Liver (tissue), 9 donors: ENCODE data around the gene DOCK1. TPM values are rescaled to one million over a fixed set of nuclear protein-coding genes. Genes with fewer than 3 reads are reported as not detected.

ENCODE experiments used
- DNase-seq: peaks from one replicate; pipeline ENCODE4 v3.0.0-alpha.2; 2017; ENCODE audit warnings: low spot score
- H3K27ac ChIP-seq, 2 donors: one replicate each; pipeline ENCODE4 v1.7.0; 2013; ENCODE audit warnings: inconsistent platforms in 2 of 2, low read length in 2 of 2, control low read depth in 1 of 2, low read depth in 1 of 2, mild to moderate bottlenecking in 1 of 2
- H3K27me3 ChIP-seq, 4 donors: one replicate each; pipeline versions ENCODE4 v1.6.1 to v1.7.0; 2013; ENCODE audit warnings: low read length in 3 of 4, inconsistent platforms in 1 of 4, mild to moderate bottlenecking in 1 of 4, moderate library complexity in 1 of 4; ENCODE audit not compliant: control insufficient read depth in 4 of 4, insufficient read depth in 4 of 4
- H3K36me3 ChIP-seq, 4 donors: one replicate each; pipeline versions ENCODE4 v1.6.1 to v1.7.0; 2013; ENCODE audit warnings: low read length in 3 of 4, mild to moderate bottlenecking in 3 of 4, low read depth in 1 of 4, moderate library complexity in 1 of 4; ENCODE audit not compliant: control insufficient read depth in 4 of 4, insufficient read depth in 3 of 4
- H3K4me1 ChIP-seq, 4 donors: one replicate each; pipeline versions ENCODE4 v1.6.1 to v1.7.0; 2013; ENCODE audit warnings: low read length in 3 of 4, mild to moderate bottlenecking in 3 of 4, moderate library complexity in 1 of 4; ENCODE audit not compliant: control insufficient read depth in 4 of 4, insufficient read depth in 4 of 4
- H3K4me3 ChIP-seq, 3 donors: one replicate each; pipeline versions ENCODE4 v1.6.1 to v1.7.0; 2013; ENCODE audit warnings: low read length in 3 of 3, control low read depth in 1 of 3, low read depth in 1 of 3, mild to moderate bottlenecking in 1 of 3
- H3K9ac ChIP-seq, 2 donors: one replicate each; pipeline ENCODE4 v1.7.0; 2013; ENCODE audit warnings: low read length in 2 of 2, mild to moderate bottlenecking in 2 of 2, moderate library complexity in 2 of 2, control low read depth in 1 of 2, low read depth in 1 of 2
- H3K9me3 ChIP-seq, 4 donors: one replicate each; pipeline versions ENCODE4 v1.6.1 to v1.7.0; 2013; ENCODE audit warnings: low read length in 3 of 4; ENCODE audit not compliant: control insufficient read depth in 4 of 4
- EGR1 ChIP-seq, 2 donors: IDR thresholded peaks; 2 replicates each; pipeline ENCODE4 v1.6.1; 2016 to 2018; ENCODE audit warnings: antibody characterized with exemption in 2 of 2, low read depth in 2 of 2
- FOXA1 ChIP-seq: IDR thresholded peaks from 2 replicates; pipeline ENCODE4 v1.6.1; 2016; ENCODE audit warnings: antibody characterized with exemption
- FOXA2 ChIP-seq: IDR thresholded peaks from 2 replicates; pipeline ENCODE4 v1.6.1; 2016; ENCODE audit warnings: antibody characterized with exemption
- GABPA ChIP-seq, 2 donors: IDR thresholded peaks in 1 of 2; conservative IDR thresholded peaks in 1 of 2; 2 replicates each; pipeline ENCODE4 v1.6.1; 2016; ENCODE audit warnings: antibody characterized with exemption in 2 of 2, mild to moderate bottlenecking in 1 of 2, moderate library complexity in 1 of 2
- HNF4A ChIP-seq, 2 donors: conservative IDR thresholded peaks; 2 replicates each; pipeline ENCODE4 v1.6.1; 2016; ENCODE audit warnings: antibody characterized with exemption in 2 of 2, mild to moderate bottlenecking in 2 of 2
- HNF4G ChIP-seq: IDR thresholded peaks from 2 replicates; pipeline ENCODE4 v1.6.1; 2016; ENCODE audit warnings: antibody characterized with exemption
- JUND ChIP-seq, 2 donors: IDR thresholded peaks; 2 replicates each; pipeline ENCODE4 v1.6.1; 2016; ENCODE audit warnings: antibody characterized with exemption in 2 of 2
- NR2F2 ChIP-seq: IDR thresholded peaks from 2 replicates; pipeline ENCODE4 v1.6.1; 2016; ENCODE audit warnings: antibody characterized with exemption
- RAD21 ChIP-seq, 2 donors: IDR thresholded peaks; 2 replicates each; pipeline ENCODE4 v1.6.1; 2016; ENCODE audit warnings: antibody characterized with exemption in 2 of 2, mild to moderate bottlenecking in 2 of 2
- RXRA ChIP-seq, 2 donors: IDR thresholded peaks; 2 replicates each; pipeline ENCODE4 v1.6.1; 2017 to 2018; ENCODE audit warnings: antibody characterized with exemption in 2 of 2, mild to moderate bottlenecking in 1 of 2
- SP1 ChIP-seq: IDR thresholded peaks from 2 replicates; pipeline ENCODE4 v1.6.1; 2018; ENCODE audit warnings: antibody characterized with exemption, mild to moderate bottlenecking
- TAF1 ChIP-seq: conservative IDR thresholded peaks from 2 replicates; pipeline ENCODE4 v1.6.1; 2016; ENCODE audit warnings: antibody characterized with exemption, mild to moderate bottlenecking
- YY1 ChIP-seq: IDR thresholded peaks from 2 replicates; pipeline ENCODE4 v1.6.1; 2016; ENCODE audit warnings: antibody characterized with exemption, mild to moderate bottlenecking
- WGBS: extraction: QIAGEN DNeasy Blood & Tissue Kit; methylation state at CpG from one replicate; pipeline ENCODE4 v1.1.7; 2013; 5-methylcytosine and 5-hydroxymethylcytosine counted together
- polyA plus RNA-seq, 2 donors: library from polyadenylated mRNA; stranded (reverse) in 1 of 2; unstranded in 1 of 2; fragments of 200-250 nt in 1 of 2; fragments of >200 nt in 1 of 2; fragmentation: Nextera tagmentation in 1 of 2; extraction: Ambion mirVana in 1 of 2; gene quantifications; one replicate each; pipeline versions ENCODE4 v1.2.1 to v1.2.3, GENCODE V29; 2013 to 2015
- total RNA-seq, 2 donors: library from RNA; depleted of rRNA; stranded (reverse); fragments of >200 nt; gene quantifications; one replicate each; pipeline ENCODE4 v1.2.3, GENCODE V29; 2014
- TF ChIP-seq, protein P1 (sequence below): IDR thresholded peaks from 2 replicates; pipeline ENCODE4 v1.6.1; 2016; ENCODE audit warnings: antibody characterized with exemption
- TF ChIP-seq, protein P2 (sequence below): IDR thresholded peaks from 2 replicates; pipeline ENCODE4 v1.6.1; 2016; ENCODE audit warnings: antibody characterized with exemption
- TF ChIP-seq, protein P3 (sequence below): IDR thresholded peaks from 2 replicates; pipeline ENCODE4 v1.6.1; 2016; ENCODE audit warnings: antibody characterized with exemption, mild to moderate bottlenecking
- TF ChIP-seq, protein P4 (sequence below): IDR thresholded peaks from 2 replicates; pipeline ENCODE4 v1.6.1; 2016; ENCODE audit warnings: antibody characterized with exemption
- TF ChIP-seq, protein P5 (sequence below): fragments of 150-350 bp; IDR thresholded peaks from 2 replicates; pipeline ENCODE4 v1.5.1; 2017; ENCODE audit warnings: improper control_type of control experiment, low read depth, low read length; ENCODE audit not compliant: missing input control
- donor health status: healthy.
- donor health status: healthy.
- donor health status: healthy.
- donor health status: healthy.
- donor health status: healthy.

DOCK1 gene
- total and polyA plus RNA-seq, 4 donors: 3.8 to 28.8 (median 9.1) TPM

DNA sequence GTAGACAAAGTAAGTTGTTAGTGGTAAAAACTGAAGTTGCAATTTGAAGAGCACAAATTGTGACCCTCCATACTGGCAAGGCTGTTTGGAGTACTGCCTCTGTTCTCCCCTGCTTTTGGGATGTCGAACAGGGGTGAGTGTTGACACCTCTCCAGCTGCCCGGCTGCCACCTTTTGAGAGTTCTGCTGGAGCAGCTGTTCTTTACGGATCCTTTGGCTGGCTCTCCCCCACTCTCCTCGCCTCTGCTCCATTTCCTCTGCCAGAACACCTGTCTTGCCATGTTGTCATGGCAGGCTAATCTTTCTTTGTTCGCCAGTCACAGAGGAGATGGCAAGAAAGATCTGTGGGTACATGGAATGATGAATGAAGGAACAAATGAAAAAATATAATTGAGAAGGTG is 256.3 kb downstream of the DOCK1 start:
- Histone ChIP-seq H3K9me3 (no peaks in the 10 kb centered on the region), H3K9ac (no peak overlapping the region), H3K36me3 (no peaks in the 10 kb centered on the region), H3K4me3 (no peak overlapping the region), H3K4me1 (no peaks in the 10 kb centered on the region), H3K27me3 (no peaks in the 10 kb centered on the region), H3K27ac (no peak overlapping the region)
- no peak for DNase-seq
- TF ChIP-seq EGR1 (IDR thresholded peaks at IDR 0.05; ENCODE audit: low read depth in 2 of 2): no peak
- no peak for TF ChIP-seq HNF4A (conservative IDR thresholded peaks at IDR 0.05)
- TF ChIP-seq, protein P1, sequence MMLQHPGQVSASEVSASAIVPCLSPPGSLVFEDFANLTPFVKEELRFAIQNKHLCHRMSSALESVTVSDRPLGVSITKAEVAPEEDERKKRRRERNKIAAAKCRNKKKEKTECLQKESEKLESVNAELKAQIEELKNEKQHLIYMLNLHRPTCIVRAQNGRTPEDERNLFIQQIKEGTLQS: no peak
- TF ChIP-seq TAF1: no peak
- TF ChIP-seq, protein P2, sequence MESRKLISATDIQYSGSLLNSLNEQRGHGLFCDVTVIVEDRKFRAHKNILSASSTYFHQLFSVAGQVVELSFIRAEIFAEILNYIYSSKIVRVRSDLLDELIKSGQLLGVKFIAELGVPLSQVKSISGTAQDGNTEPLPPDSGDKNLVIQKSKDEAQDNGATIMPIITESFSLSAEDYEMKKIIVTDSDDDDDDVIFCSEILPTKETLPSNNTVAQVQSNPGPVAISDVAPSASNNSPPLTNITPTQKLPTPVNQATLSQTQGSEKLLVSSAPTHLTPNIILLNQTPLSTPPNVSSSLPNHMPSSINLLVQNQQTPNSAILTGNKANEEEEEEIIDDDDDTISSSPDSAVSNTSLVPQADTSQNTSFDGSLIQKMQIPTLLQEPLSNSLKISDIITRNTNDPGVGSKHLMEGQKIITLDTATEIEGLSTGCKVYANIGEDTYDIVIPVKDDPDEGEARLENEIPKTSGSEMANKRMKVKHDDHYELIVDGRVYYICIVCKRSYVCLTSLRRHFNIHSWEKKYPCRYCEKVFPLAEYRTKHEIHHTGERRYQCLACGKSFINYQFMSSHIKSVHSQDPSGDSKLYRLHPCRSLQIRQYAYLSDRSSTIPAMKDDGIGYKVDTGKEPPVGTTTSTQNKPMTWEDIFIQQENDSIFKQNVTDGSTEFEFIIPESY: no peak
- no peak for TF ChIP-seq HNF4G
- TF ChIP-seq SP1: no peak
- TF ChIP-seq RXRA (IDR thresholded peaks at IDR 0.05): no peak
- TF ChIP-seq, protein P3, sequence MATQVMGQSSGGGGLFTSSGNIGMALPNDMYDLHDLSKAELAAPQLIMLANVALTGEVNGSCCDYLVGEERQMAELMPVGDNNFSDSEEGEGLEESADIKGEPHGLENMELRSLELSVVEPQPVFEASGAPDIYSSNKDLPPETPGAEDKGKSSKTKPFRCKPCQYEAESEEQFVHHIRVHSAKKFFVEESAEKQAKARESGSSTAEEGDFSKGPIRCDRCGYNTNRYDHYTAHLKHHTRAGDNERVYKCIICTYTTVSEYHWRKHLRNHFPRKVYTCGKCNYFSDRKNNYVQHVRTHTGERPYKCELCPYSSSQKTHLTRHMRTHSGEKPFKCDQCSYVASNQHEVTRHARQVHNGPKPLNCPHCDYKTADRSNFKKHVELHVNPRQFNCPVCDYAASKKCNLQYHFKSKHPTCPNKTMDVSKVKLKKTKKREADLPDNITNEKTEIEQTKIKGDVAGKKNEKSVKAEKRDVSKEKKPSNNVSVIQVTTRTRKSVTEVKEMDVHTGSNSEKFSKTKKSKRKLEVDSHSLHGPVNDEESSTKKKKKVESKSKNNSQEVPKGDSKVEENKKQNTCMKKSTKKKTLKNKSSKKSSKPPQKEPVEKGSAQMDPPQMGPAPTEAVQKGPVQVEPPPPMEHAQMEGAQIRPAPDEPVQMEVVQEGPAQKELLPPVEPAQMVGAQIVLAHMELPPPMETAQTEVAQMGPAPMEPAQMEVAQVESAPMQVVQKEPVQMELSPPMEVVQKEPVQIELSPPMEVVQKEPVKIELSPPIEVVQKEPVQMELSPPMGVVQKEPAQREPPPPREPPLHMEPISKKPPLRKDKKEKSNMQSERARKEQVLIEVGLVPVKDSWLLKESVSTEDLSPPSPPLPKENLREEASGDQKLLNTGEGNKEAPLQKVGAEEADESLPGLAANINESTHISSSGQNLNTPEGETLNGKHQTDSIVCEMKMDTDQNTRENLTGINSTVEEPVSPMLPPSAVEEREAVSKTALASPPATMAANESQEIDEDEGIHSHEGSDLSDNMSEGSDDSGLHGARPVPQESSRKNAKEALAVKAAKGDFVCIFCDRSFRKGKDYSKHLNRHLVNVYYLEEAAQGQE: no peak
- TF ChIP-seq NR2F2: no peak
- TF ChIP-seq RAD21 (IDR thresholded peaks at IDR 0.05): no peak
- TF ChIP-seq JUND (IDR thresholded peaks at IDR 0.05): no peak
- TF ChIP-seq, protein P4, sequence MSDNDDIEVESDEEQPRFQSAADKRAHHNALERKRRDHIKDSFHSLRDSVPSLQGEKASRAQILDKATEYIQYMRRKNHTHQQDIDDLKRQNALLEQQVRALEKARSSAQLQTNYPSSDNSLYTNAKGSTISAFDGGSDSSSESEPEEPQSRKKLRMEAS: no peak
- TF ChIP-seq, protein P5, sequence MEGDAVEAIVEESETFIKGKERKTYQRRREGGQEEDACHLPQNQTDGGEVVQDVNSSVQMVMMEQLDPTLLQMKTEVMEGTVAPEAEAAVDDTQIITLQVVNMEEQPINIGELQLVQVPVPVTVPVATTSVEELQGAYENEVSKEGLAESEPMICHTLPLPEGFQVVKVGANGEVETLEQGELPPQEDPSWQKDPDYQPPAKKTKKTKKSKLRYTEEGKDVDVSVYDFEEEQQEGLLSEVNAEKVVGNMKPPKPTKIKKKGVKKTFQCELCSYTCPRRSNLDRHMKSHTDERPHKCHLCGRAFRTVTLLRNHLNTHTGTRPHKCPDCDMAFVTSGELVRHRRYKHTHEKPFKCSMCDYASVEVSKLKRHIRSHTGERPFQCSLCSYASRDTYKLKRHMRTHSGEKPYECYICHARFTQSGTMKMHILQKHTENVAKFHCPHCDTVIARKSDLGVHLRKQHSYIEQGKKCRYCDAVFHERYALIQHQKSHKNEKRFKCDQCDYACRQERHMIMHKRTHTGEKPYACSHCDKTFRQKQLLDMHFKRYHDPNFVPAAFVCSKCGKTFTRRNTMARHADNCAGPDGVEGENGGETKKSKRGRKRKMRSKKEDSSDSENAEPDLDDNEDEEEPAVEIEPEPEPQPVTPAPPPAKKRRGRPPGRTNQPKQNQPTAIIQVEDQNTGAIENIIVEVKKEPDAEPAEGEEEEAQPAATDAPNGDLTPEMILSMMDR: no peak
- TF ChIP-seq YY1: no peak
- TF ChIP-seq GABPA (IDR thresholded peaks at IDR 0.05 in 1 of 2, conservative IDR thresholded peaks at IDR 0.05 in 1 of 2): no peak
- no peak for TF ChIP-seq FOXA1
- TF ChIP-seq FOXA2: no peak
- WGBS: 95% methylated on average over 5 of the region's 5 CpGs
